Subcutaneous adipose tissue (tissue), 4 donors: ENCODE measurements around the gene SMIM20. TPM values are rescaled to one million over a fixed set of nuclear protein-coding genes. Genes with fewer than 3 reads are reported as not detected.

Experiments used
- total RNA-seq, 4 donors: library from RNA; depleted of rRNA; stranded (reverse); fragments of >200 nt; gene quantifications; one replicate each; pipeline ENCODE4 v1.1.0, GENCODE V29; 2016
- TF ChIP-seq, protein P1 (sequence below): fragments of 450-650 bp; IDR thresholded peaks from one replicate; pipeline ENCODE4 v1.5.1; 2016; ENCODE audit warnings: low read depth, mild to moderate bottlenecking, control low read depth, antibody characterized with exemption, moderate library complexity

The SMIM20 gene
- total RNA-seq, 4 donors from 2014 or later = 27.3 to 47.8 (median 34.7) TPM

DNA sequence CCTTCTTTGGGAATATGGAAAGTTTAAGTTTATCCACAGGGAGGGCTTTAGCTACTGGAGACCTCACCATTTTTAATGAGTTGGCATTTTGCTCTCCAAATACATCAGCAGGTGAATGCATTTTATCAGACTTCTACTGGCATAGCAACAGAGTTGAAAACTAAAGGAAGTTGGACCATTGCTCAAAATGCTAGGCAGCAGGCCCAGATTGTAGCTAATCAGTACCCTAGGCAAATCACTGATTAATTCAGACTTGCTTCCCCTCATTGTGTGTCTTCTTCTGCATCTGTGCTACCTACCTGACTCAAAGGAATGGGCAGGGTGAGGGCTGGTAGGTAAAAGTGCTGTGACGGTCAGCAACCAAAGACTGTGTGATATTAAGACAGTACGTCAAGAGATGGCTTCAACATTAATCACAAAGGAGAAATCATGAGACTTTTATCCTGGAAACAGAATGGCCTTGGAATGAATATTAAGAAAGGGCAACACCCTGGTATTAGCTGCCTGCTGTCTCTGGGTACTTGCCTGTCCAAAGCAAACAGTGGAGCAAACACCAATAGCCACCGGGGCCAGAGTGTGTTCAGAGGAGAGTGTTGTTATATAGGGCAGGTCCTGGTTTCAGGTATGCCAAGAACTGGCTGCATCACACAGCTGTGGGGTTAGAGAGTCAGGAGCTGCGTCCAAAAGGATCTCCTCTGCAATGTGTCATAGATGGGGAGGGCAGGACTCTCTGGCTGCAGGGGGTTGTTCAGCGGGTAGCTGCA lies 17.1 kb upstream of the SMIM20 start:
- TF ChIP-seq, protein P1, sequence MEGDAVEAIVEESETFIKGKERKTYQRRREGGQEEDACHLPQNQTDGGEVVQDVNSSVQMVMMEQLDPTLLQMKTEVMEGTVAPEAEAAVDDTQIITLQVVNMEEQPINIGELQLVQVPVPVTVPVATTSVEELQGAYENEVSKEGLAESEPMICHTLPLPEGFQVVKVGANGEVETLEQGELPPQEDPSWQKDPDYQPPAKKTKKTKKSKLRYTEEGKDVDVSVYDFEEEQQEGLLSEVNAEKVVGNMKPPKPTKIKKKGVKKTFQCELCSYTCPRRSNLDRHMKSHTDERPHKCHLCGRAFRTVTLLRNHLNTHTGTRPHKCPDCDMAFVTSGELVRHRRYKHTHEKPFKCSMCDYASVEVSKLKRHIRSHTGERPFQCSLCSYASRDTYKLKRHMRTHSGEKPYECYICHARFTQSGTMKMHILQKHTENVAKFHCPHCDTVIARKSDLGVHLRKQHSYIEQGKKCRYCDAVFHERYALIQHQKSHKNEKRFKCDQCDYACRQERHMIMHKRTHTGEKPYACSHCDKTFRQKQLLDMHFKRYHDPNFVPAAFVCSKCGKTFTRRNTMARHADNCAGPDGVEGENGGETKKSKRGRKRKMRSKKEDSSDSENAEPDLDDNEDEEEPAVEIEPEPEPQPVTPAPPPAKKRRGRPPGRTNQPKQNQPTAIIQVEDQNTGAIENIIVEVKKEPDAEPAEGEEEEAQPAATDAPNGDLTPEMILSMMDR = no peak

DNA sequence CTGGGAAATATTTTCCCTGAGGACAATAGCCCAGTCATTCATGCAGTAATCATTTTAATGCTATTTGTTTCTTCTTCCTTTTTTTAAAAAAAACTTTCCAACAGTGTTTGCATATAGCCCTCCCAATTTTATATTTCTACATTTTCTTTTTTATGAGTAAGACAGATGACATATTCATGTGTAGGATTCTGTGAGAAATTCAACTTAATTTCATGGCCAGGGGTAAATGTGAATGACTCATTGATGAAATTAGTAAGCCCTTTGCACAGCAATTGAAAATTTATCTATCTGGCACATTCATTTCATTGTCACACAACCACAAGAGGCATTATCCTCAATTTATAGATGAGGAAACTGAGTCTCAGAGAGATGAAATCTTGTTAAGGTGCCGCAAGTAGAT lies 13.7 kb upstream of the SMIM20 start:
- TF ChIP-seq, protein P1 = no peak

DNA sequence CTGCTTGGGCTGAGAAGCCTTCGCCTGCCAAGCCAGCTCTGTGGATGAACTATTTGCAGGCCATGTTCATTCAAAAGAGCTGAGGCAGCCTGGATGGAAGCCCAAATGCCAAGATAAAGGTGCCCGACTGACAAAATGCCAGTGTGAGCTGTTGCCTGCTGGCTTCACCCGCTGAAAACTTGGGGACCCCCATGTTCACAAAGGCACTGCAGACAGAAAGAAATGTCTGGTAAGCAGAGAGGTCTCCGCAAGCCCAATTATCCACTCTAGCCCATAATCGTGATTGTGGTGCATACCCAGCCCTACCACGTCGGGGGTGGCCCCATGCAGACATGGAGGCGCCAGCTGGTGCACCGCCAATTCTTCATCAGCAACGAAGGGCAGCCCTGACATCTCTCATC lies 13.0 kb upstream of the SMIM20 start:
- TF ChIP-seq, protein P1 = no peak

DNA sequence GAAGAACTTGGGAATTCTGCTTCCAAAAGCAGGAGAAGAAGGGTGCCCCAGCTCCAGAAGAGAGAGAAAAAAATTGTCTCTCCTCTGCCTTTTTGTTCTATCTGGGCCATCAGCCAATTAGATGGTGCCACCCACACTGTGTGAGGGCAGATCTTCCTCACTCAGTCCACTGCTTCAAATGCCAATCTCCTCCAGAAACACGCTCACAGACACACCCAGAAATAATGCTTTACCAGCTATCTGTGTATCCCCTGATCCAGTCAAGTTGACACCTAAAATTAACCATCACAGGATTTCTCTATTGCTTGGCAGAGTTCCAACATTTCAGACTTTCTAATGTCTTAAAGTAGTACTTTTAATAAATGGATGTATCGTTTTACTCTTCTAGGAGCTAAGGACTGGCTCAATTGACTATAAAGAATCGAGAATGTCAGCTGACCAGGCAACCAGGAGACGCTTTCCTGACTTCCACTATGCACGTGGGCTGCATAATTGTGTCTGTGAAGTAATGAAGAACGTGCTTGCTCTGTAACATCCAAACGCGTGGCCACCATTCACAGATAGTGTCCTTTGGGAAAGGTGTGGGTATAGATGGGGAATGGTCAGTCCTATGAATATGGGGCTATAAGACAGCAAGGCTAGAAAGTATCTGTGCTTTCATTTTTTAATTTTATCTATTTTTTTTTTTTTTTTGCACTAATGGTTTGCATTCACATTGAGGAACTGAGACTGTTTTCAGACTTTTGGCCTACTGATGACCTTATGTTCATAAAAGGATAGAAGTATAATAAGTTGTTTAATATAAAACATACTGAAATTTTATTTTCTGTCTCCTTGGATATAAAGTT lies 9.9 kb upstream of the SMIM20 start:
- TF ChIP-seq, protein P1 = no peak

DNA sequence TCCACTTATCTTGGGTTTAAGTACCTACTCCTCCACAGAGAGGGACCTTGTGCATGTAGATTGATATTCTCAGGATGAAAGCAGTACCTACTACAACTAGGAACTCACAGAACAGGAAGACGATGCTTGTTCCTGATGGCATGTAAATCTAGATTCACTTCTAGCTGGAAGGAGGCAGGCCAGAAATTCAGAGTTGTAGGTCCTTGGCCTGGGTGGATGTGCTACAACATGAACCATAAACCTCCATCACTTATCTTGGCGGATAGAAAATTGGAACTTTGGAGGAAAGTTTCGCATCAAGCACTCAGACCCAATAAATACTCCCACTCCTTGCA lies 9.3 kb upstream of the SMIM20 start:
- TF ChIP-seq, protein P1 = no peak

DNA sequence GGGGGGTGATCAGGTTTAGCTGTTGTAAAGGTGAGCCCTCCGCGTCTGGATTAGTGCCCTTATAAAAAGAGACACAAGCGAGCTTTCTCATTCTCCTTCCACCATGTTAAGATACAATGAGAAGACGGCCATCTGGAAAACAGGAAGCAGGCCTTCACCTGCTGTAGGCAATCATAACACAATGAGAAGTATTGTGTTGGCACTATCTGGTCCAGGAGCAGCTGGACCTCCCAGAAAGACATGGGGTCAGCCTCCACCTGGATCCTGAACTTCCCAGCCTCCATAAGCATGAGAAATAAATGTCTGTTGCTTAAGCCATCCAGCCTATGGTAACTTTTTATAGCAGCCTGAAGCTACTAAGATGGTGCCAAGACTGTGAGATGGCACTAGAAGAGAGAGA lies 8.6 kb upstream of the SMIM20 start:
- TF ChIP-seq, protein P1 = no peak

DNA sequence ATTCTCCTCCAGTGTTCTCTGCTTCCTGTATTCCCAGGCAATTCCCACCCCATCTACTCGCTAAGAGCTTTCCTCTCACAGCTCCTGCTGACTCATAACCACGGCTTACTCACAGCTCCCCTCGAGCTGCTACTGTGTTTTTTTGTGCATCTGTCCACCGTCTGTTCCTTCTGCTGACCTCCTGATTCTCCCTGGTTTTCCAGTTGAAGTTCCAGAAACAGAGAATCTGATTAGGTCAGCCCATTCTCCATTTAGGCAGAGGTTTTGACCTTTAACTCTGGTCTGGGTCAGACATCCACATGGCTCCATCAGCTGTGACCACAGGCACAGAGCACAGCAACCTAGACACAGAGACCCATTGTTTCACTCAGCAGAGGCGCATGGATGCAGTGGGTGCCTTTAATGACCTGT lies 5.5 kb upstream of the SMIM20 start:
- TF ChIP-seq, protein P1 = no peak
